ENCODE measurements around the gene TFIP11. TPM values are rescaled to one million over a fixed set of nuclear protein-coding genes. Genes with fewer than 3 reads are reported as not detected.

Gene TFIP11
- total RNA-seq, 4 donors from 2014 or later = 30.7 to 66.7 (median 50.0) TPM

DNA sequence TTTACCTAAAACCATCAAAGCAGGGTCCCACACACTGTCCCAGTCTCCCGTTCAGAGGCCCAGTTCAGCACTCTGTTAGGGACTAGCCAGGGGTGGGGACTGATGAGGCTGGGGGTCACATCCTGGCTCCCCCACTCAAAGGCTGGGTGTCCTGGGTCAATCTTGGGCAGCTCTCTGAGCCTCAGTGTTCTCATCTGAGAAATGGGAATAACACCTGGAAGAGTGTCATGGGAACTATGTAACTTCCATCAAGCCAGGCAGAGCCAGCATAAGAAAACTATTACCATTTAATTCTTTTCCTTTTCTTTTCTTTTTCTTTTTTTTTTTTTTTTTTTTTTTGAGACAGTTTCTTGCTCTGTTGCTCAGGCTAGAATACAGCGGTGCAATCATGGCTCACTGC, 39.3 kb upstream of the TFIP11 start:
- Histone ChIP-seq H3K4me1 (peaks cover 75 to 94% of the 10 kb centered on the region in 2 donors), H3K27ac (peak overlapping the region; percentile 52 to 86 (median 86)), H3K27me3 (no peaks in the 10 kb centered on the region), H3K9me3 (no peaks in the 10 kb centered on the region), H3K36me3 (no peaks in the 10 kb centered on the region), H3K4me3 (replicated peaks in 1 of 3) (no peak overlapping the region)
- intact Hi-C loops (cut with DNase I) = no loop called here
- 82 to 97% methylated on average over 2 of the region's 2 CpGs for WGBS, 2 donors
- no peak for TF ChIP-seq POLR2A (IDR thresholded peaks at IDR 0.05)
- TF ChIP-seq, protein P1, sequence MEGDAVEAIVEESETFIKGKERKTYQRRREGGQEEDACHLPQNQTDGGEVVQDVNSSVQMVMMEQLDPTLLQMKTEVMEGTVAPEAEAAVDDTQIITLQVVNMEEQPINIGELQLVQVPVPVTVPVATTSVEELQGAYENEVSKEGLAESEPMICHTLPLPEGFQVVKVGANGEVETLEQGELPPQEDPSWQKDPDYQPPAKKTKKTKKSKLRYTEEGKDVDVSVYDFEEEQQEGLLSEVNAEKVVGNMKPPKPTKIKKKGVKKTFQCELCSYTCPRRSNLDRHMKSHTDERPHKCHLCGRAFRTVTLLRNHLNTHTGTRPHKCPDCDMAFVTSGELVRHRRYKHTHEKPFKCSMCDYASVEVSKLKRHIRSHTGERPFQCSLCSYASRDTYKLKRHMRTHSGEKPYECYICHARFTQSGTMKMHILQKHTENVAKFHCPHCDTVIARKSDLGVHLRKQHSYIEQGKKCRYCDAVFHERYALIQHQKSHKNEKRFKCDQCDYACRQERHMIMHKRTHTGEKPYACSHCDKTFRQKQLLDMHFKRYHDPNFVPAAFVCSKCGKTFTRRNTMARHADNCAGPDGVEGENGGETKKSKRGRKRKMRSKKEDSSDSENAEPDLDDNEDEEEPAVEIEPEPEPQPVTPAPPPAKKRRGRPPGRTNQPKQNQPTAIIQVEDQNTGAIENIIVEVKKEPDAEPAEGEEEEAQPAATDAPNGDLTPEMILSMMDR (IDR thresholded peaks at IDR 0.05) = no peak
- DNase-seq = no peak

GRCh38 chr22:26550498-26551033, 38.3 kb upstream of the TFIP11 start:
- no peaks in the 10 kb centered on the region for H3K36me3 ChIP-seq
- H3K9me3 ChIP-seq = no peaks in the 10 kb centered on the region
- intact Hi-C loops (cut with DNase I) = no loop called here
- peaks cover 79 to 98% of the 10 kb centered on the region in 2 donors for H3K4me1 ChIP-seq
- H3K27me3 ChIP-seq = no peaks in the 10 kb centered on the region
- no peak overlapping the region for H3K4me3 ChIP-seq (replicated peaks in 1 of 3)
- WGBS, 2 donors = 10 to 24% methylated on average over 6 to 8 of the region's 8 CpGs
- peak overlapping the region; percentile 83 to 86 (median 86) for H3K27ac ChIP-seq
- no peak for TF ChIP-seq POLR2A (IDR thresholded peaks at IDR 0.05)
- TF ChIP-seq, protein P1 (IDR thresholded peaks at IDR 0.05) = no peak
- DNase-seq = peak; percentile 95 to 96

GRCh38 chr22:26549902-26550497, 37.7 kb upstream of the TFIP11 start:
- H3K27ac ChIP-seq = peak overlapping the region; percentile 83 to 86 (median 86)
- H3K36me3 ChIP-seq = no peaks in the 10 kb centered on the region
- H3K4me1 ChIP-seq = peaks cover 79 to 98% of the 10 kb centered on the region in 2 donors
- 58 to 60% methylated on average over 4 of the region's 4 CpGs for WGBS, 2 donors
- intact Hi-C loops (cut with DNase I) = loop anchor here (10.0 kb wide), 1 partner anchor 65 kb away; the partner anchor contains the start of genes HPS4 and SRRD
- TF ChIP-seq, protein P1 (IDR thresholded peaks at IDR 0.05) = no peak
- H3K4me3 ChIP-seq (replicated peaks in 1 of 3) = no peak overlapping the region
- H3K9me3 ChIP-seq = no peaks in the 10 kb centered on the region
- no peaks in the 10 kb centered on the region for H3K27me3 ChIP-seq
- DNase-seq = no peak

- WGBS, 2 donors = 66 to 77% methylated on average over 6 of the region's 6 CpGs
- no peaks in the 10 kb centered on the region for H3K27me3 ChIP-seq
- no peak for DNase-seq
- TF ChIP-seq, protein P1 (IDR thresholded peaks at IDR 0.05) = no peak
- TF ChIP-seq POLR2A (IDR thresholded peaks at IDR 0.05) = no peak
- intact Hi-C loops (cut with DNase I) = loop anchor here (10.0 kb wide), 1 partner anchor 64 kb away; the partner anchor contains the start of genes HPS4 and SRRD
- peaks cover 77 to 98% of the 10 kb centered on the region in 2 donors for H3K4me1 ChIP-seq
- H3K36me3 ChIP-seq = no peaks in the 10 kb centered on the region
- H3K27ac ChIP-seq = peak overlapping the region; percentile 83 to 86 (median 86)
- H3K9me3 ChIP-seq = no peaks in the 10 kb centered on the region
- H3K4me3 ChIP-seq (replicated peaks in 1 of 3) = no peak overlapping the region
Measured at GRCh38 chr22:26548984-26549383, 36.7 kb upstream of the TFIP11 start.

DNA sequence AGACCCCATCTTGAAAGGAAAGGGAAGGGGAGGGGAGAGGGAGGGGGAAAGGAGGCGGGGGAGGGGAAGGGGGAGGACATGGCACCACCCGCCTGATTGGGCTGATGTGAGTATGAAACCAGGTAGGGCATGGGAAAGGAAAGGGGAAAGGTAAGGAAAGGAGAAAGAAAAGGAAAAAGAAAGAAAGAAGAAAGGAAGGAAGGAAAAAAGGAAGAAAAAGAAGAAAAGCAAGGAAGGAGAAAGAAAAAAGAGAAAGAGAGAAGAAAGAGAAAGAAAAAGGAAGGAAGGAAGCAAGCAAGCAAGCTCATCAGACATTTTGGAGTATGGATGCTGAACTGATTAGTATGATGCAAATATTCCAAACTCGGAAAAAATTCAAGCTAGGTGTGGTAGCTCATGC, 36.0 kb upstream of the TFIP11 start:
- 88 to 95% methylated on average over 3 of the region's 3 CpGs for WGBS, 2 donors
- peak overlapping the region; percentile 83 to 86 (median 86) for H3K27ac ChIP-seq
- intact Hi-C loops (cut with DNase I) = loop anchor here (10.0 kb wide), 1 partner anchor 64 kb away; the partner anchor contains the start of genes HPS4 and SRRD
- H3K9me3 ChIP-seq = no peaks in the 10 kb centered on the region
- no peak for DNase-seq
- peaks cover 73 to 94% of the 10 kb centered on the region in 2 donors for H3K4me1 ChIP-seq
- no peaks in the 10 kb centered on the region for H3K36me3 ChIP-seq
- H3K4me3 ChIP-seq (replicated peaks in 1 of 3) = no peak overlapping the region
- H3K27me3 ChIP-seq = no peaks in the 10 kb centered on the region
- TF ChIP-seq, protein P1 (IDR thresholded peaks at IDR 0.05) = no peak
- TF ChIP-seq POLR2A (IDR thresholded peaks at IDR 0.05) = no peak
